Iris pigment epithelial cell (primary cell): ENCODE data around the gene ARPP21.
A peak's percentile ranks its signal among the peaks of the same experiment; 100 is the strongest.
"Not testable (repeated sequence)": the region's sequence is repeated elsewhere in the genome, so short reads cannot be mapped to it uniquely, and the experiment has no call there.

ENCODE experiments used
- DNase-seq: peaks from one replicate; pipeline ENCODE4 v3.0.0-alpha.2; 2011; ENCODE audit warnings: low read depth

ARPP21 gene

DNA sequence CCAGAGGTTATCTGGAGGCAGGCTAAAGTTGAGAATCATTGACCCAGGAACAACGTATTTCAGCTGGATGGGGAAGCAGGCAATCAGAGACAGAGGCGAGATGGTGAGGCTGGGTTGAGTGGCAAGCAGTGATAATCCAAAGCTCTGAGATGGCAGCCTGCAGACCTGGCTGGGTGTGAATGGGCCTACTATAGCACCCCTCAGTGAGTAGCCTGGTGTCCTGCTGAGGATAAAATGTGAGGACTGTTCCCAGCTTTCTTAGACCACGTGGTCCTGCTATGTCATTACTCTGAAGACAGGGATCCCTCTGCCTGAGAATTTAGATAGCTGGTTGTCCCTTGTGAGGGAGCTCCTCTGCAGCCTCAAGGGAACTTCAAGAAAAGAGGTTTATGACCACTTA, 141.5 kb downstream of the ARPP21 start:
- no peak for DNase-seq

- DNase-seq: no peak
These were observed 142.2 kb downstream of the ARPP21 start for GRCh38 chr3:35781558-35781957.

DNA sequence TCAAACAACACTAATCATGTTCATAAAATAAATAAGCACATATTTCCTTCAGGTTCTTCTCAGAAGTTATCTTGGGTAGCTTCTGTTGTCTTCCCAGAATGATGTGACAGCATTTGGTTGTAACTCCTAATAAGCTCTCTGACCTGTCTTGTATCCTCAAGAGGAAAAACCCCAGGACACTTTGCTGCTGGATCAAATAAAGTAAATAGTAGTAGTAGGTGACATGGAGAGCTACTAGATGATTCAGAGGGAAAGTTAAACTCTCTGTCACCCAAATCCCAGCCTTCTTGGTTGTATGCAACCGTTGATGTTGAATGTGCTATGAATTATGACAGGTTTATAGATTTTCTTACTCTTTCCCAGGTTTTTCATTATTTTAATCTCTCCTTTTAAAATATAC, 143.0 kb downstream of the ARPP21 start:
- no peak for DNase-seq

GRCh38 chr3:35784169-35784568, 144.8 kb downstream of the ARPP21 start:
- no peak for DNase-seq

GRCh38 chr3:35785234-35785888, 146.0 kb downstream of the ARPP21 start:
- DNase-seq: no peak

GRCh38 chr3:35787936-35788335, 148.6 kb downstream of the ARPP21 start:
- no peak for DNase-seq

- DNase-seq: no peak
These were observed 149.9 kb downstream of the ARPP21 start for GRCh38 chr3:35789042-35789831.

DNA sequence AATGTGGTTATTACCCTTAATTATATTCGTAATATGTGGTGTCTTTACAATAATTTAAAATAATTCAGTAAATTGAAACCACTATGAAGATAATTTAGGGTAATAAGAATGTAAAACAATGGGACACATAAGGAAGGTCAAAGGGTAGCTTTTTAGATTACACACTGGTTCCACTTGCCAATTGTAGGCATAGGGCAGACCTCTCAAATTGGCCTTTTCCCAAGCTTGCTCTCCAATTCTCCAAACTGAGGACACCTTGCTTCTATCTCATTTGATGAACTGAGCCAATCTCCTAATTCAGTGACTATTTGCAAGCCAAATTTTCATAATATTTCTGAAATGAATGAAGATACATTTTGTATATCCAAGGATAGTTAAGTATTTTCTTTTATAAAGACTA, 151.4 kb downstream of the ARPP21 start:
- no peak for DNase-seq

DNA sequence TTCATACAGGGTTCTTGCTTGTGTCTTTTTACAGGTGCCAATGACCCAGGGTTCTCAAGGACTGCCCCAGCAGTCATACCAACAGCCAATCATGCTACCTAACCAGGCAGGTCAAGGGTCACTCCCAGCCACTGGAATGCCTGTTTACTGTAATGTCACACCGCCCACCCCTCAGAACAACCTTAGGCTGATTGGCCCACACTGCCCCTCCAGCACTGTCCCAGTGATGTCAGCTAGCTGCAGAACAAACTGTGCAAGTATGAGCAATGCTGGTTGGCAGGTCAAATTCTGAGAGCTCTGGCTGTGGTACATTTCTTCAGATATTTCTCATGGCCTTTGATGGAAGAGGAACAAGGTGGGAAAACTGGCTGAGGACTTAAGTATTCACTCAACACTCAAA, 154.3 kb downstream of the ARPP21 start:
- DNase-seq: no peak

DNA sequence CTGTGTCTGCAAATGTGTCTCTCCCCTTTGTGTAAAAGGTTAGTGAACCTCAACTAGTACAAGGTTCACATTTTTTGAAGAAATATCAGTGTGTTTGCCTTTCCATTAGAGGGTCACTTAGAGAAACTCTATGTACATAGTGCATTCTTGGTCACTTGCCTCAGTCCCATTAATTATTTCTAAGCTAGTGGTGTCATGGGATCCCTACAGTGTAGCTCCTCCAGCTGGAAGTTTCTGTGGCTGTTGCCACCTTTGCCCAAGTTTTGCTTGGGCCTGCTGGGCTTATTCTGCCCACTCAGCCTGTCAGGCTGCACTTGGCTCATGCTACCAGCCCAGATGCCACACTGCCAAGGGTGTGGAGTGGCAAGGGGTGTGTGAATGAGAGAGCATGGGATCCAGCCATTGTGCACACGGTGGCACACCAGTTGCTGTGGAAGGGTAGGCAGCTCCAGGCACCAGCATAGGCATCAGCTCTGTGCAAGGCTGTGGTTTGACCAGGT, 161.7 kb downstream of the ARPP21 start:
- no peak for DNase-seq

- no peak for DNase-seq
These were observed 175.2 kb downstream of the ARPP21 start for GRCh38 chr3:35814531-35814930.

- DNase-seq: not testable (repeated sequence)
These were observed 176.5 kb downstream of the ARPP21 start for GRCh38 chr3:35815796-35816195.

DNA sequence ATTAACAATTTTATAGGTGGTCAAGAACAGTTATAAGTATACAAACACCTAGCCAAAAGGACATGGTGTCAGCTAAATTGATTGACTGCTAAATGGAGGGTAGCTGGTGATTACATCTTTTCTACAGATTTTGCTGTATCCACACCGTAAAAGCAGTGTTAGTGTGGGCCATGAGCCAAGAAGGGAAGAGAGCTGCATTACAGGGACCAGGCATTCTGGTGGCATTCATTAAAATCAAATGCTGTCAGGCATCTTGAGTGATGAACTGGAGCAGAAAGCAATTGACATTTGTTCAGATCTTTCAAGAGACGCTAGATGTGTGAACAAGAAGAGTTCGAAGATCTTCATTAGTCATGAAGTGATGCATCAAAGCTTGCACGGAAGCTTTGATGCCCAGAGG, 177.9 kb downstream of the ARPP21 start:
- no peak for DNase-seq

DNA sequence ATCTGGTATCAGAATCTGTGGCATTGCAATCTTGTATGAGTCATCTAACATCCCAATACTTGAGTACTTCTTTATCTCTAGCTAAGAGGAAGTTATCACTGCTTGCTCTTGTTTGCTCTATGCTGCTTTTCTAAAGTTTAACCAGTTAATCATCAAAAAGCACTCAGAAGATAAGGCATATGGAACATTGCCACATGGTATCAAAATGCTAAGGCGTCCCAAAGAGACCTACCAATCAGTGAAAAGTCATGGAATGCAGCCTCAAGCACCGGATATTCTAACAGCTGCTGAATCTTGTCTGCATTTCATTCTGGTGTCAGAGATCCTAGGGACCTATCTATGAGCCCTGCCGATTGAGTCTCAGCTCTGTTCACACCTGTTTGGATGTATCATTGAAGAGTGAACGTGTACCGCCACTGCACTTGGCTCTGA, 192.8 kb downstream of the ARPP21 start:
- peak; percentile 5 for DNase-seq
